GF-D8 (cell line): ENCODE data around the gene PGAP3.

Experiments used
- DNase-seq: peaks from one replicate; lab custom pipeline; 2025; lab: John Stamatoyannopoulos, UW

Gene PGAP3

GRCh38 chr17:39671651-39672521 lies 16.0 kb downstream of the PGAP3 start:
- DNase-seq = no peak

- DNase-seq = no peak
Observed at GRCh38 chr17:39670746-39671145, 17.1 kb downstream of the PGAP3 start.

GRCh38 chr17:39669897-39670735 lies 17.7 kb downstream of the PGAP3 start:
- DNase-seq = no peak

- DNase-seq = no peak
Observed at GRCh38 chr17:39667945-39668924, 19.6 kb downstream of the PGAP3 start, which contains the start of gene PNMT. TSS of gene PNMT (plus strand) at chr17:39668453. CDS start at chr17:39668476, 23 bp downstream.

- DNase-seq = no peak
Observed at GRCh38 chr17:39667262-39667944, 20.5 kb downstream of the PGAP3 start.

- no peak for DNase-seq
Observed at GRCh38 chr17:39666601-39667261, 21.1 kb downstream of the PGAP3 start.

- no peak for DNase-seq
Observed at GRCh38 chr17:39666231-39666600, 21.6 kb downstream of the PGAP3 start.

GRCh38 chr17:39665642-39666224 lies 22.1 kb downstream of the PGAP3 start:
- DNase-seq = no peak

GRCh38 chr17:39664581-39665561 lies 23.0 kb downstream of the PGAP3 start, which contains the start of gene TCAP:
TSS of gene TCAP (plus strand) at chr17:39665349. CDS start at chr17:39665360, 11 bp downstream.
- no peak for DNase-seq

- DNase-seq = no peak
Observed at GRCh38 chr17:39663688-39664580, 23.9 kb downstream of the PGAP3 start.

GRCh38 chr17:39663340-39663687 lies 24.5 kb downstream of the PGAP3 start:
- no peak for DNase-seq

GRCh38 chr17:39662551-39663339 lies 25.1 kb downstream of the PGAP3 start:
- no peak for DNase-seq

GRCh38 chr17:39661744-39662541 lies 25.9 kb downstream of the PGAP3 start:
- DNase-seq = no peak

GRCh38 chr17:39660397-39661385 lies 27.2 kb downstream of the PGAP3 start:
- DNase-seq = no peak

GRCh38 chr17:39660011-39660360 lies 27.9 kb downstream of the PGAP3 start:
- no peak for DNase-seq
